Measurements from ENCODE around the gene GPC3.

DNA sequence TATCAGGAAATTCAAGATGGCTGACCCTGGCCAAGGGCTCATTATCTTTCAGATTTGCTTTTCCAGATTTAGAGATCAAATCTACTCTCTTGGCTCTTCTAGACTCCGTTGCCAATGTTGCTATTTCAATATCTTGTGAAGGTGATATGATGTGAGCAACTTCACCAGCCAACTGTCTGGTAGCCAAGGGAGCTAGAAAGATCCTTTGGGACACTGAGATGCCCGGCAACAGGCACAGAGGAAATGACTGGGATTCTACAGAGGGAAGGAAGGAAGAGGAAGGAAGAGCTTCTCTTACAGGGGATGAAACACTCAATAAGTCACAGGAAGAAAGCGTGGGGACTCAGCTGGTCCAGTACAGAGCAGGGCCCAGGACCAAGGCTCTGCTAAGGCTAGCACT lies 448.3 kb downstream of the GPC3 start:
- TF ChIP-seq CTCF (IDR thresholded peaks at IDR 0.05) (no peak), POLR2A (IDR thresholded peaks at IDR 0.05) (no peak)

Data from thyroid gland (tissue), 4 donors.